Endodermal cell (in vitro differentiated cells): ENCODE measurements around the gene CLCN7. TPM values are rescaled to one million over a fixed set of nuclear protein-coding genes. Genes with fewer than 3 reads are reported as not detected.
"Not testable (repeated sequence)": the region's sequence is repeated elsewhere in the genome, so short reads cannot be mapped to it uniquely, and the experiment has no call there.

Experiments
- DNase-seq: peaks from one replicate; pipeline ENCODE4 v3.0.0-alpha.2; 2017
- H3K27ac ChIP-seq: 2 replicates; pipeline ENCODE4 v1.5.1; 2013; ENCODE audit warnings: mild to moderate bottlenecking, low read depth, low read length, moderate library complexity
- H3K27me3 ChIP-seq: 2 replicates; pipeline ENCODE4 v1.6.1; 2013; ENCODE audit warnings: mild to moderate bottlenecking, low read length, moderate library complexity; ENCODE audit not compliant: insufficient read depth, control insufficient read depth, poor library complexity, severe bottlenecking
- H3K36me3 ChIP-seq: 2 replicates; pipeline ENCODE4 v1.7.0; 2013; ENCODE audit warnings: mild to moderate bottlenecking, low read length, moderate library complexity; ENCODE audit not compliant: control insufficient read depth, insufficient read depth
- H3K4me1 ChIP-seq: one replicate; pipeline ENCODE4 v1.7.0; 2013; ENCODE audit warnings: low read length; ENCODE audit not compliant: control insufficient read depth, insufficient read depth
- H3K4me3 ChIP-seq: 2 replicates; pipeline ENCODE4 v1.5.1; 2013; ENCODE audit warnings: mild to moderate bottlenecking, low read length, moderate library complexity
- H3K9ac ChIP-seq: 2 replicates; pipeline ENCODE4 v1.6.1; 2013; ENCODE audit warnings: mild to moderate bottlenecking, low read length, moderate library complexity; ENCODE audit not compliant: poor library complexity, severe bottlenecking; ENCODE audit errors: extremely low read depth
- H3K9me3 ChIP-seq: 2 replicates; pipeline ENCODE4 v1.6.1; 2013; ENCODE audit warnings: mild to moderate bottlenecking, low read length, moderate library complexity; ENCODE audit not compliant: control insufficient read depth
- H3K27ac Mint-ChIP-seq: 2 replicates; pipeline ENCODE4 v1.8.0; 2020; ENCODE audit warnings: mixed read lengths
- H3K27me3 Mint-ChIP-seq: 2 replicates; pipeline ENCODE4 v1.8.0; 2021; ENCODE audit warnings: mild to moderate bottlenecking, mixed read lengths; ENCODE audit not compliant: insufficient read depth
- H3K36me3 Mint-ChIP-seq: 2 replicates; pipeline ENCODE4 v1.8.0; 2020; ENCODE audit warnings: low read depth, mixed read lengths
- H3K4me1 Mint-ChIP-seq: 2 replicates; pipeline ENCODE4 v1.8.0; 2020; ENCODE audit warnings: mixed read lengths
- H3K4me3 Mint-ChIP-seq: 2 replicates; pipeline ENCODE4 v1.8.0; 2020; ENCODE audit warnings: mild to moderate bottlenecking, moderate library complexity, mixed read lengths
- H3K9me3 Mint-ChIP-seq: 2 replicates; pipeline ENCODE4 v1.8.0; 2020; ENCODE audit warnings: mild to moderate bottlenecking, mixed read lengths
- WGBS, 2 experiments: methylation state at CpG; one replicate each; pipeline versions ENCODE4 v1.1.5 to v1.1.7; 2013; ENCODE audit warnings: missing lambda C conversion rate in 2 of 2, mixed read lengths in 1 of 2; ENCODE audit not compliant: insufficient coverage in 1 of 2, insufficient read length in 1 of 2; 5-methylcytosine and 5-hydroxymethylcytosine counted together
- total RNA-seq, 2 donors: library from RNA; stranded (reverse); fragmentation: NEBNext Ultra II Directional in 1 of 2; extraction: Animal tissue kit (Norgen Biotek cat#: 25700) in 1 of 2; gene quantifications; 2 replicates in 1 of 2; 3 replicates in 1 of 2; pipeline ENCODE4 v1.2.1, GENCODE V29; 2021
- TF ChIP-seq, protein P1 (sequence below): fragments of 200-600 bp; sonication (generic); conservative IDR thresholded peaks from 2 replicates; pipeline ENCODE4 v1.5.0; 2021; ENCODE audit warnings: antibody characterized with exemption, mild to moderate bottlenecking

The CLCN7 gene
- total RNA-seq, 2 donors from 2014 or later, result 94.4 to 96.7 TPM

DNA sequence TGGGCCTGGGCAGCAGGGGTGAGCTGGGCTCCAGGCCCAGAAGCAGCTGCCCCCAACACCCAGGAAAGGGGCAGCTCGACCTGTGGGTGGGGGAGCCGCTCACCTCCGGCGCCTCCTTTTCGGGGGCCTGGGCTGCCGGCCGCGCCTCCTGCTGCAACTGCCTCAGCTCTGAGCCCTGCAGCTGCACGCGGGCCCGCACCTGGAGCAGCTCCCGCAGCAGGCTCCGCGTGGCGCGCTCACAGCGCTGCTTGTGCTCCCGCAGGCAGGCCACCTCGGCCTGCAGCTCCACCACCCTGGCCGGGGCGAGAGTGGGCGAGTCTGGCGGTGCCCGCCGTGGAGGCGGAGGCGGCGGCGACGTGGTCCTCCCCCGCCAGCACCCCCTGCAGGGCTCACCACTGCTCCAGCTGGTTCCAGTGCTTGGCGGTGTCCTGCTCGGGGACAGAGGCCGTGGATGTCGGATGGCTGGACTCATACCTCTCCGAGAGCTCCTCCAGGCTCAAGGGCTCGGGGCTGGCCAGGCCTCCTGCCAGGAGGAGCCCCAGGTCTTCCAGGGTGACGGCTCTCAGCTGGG lies 31.3 kb downstream of the CLCN7 start:
- no peak overlapping the region for H3K9ac ChIP-seq
- H3K9me3 Mint-ChIP-seq, result no peaks in the 10 kb centered on the region

DNA sequence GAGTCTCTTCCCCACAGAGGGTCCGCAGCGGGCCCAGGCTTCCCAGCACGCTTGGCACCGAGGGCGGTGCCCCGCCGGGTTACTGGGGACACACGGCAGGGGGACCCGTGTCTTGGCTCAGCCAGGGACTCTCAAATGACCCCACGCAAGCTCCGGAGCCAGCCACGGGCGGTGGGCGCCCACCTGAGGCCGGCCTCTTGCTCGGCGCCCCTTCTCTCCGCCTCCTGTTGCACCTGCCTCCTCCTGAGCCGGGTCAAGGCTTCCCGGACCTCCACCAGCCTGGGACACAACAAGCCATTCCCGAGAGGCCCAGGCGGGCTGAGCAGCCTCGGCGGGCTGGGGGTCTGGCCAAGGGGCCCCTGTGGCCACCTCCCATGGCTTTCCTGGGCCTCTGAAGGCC lies 32.1 kb downstream of the CLCN7 start:
- Histone ChIP-seq H3K4me3 (no peak overlapping the region), H3K36me3 (no peaks in the 10 kb centered on the region), H3K4me1 (no peaks in the 10 kb centered on the region), H3K9ac (no peak overlapping the region), H3K27me3 (no peaks in the 10 kb centered on the region), H3K27ac (no peak overlapping the region), H3K9me3 (no peaks in the 10 kb centered on the region)
- WGBS, 2 experiments, result 91 to 92% methylated on average over 19 to 24 of the region's 24 CpGs
- H3K4me3 Mint-ChIP-seq, result no peak overlapping the region
- H3K36me3 Mint-ChIP-seq, result peaks cover under 1% of the 10 kb centered on the region
- H3K27me3 Mint-ChIP-seq, result no peaks in the 10 kb centered on the region
- H3K27ac Mint-ChIP-seq, result no peak overlapping the region
- TF ChIP-seq, protein P1, sequence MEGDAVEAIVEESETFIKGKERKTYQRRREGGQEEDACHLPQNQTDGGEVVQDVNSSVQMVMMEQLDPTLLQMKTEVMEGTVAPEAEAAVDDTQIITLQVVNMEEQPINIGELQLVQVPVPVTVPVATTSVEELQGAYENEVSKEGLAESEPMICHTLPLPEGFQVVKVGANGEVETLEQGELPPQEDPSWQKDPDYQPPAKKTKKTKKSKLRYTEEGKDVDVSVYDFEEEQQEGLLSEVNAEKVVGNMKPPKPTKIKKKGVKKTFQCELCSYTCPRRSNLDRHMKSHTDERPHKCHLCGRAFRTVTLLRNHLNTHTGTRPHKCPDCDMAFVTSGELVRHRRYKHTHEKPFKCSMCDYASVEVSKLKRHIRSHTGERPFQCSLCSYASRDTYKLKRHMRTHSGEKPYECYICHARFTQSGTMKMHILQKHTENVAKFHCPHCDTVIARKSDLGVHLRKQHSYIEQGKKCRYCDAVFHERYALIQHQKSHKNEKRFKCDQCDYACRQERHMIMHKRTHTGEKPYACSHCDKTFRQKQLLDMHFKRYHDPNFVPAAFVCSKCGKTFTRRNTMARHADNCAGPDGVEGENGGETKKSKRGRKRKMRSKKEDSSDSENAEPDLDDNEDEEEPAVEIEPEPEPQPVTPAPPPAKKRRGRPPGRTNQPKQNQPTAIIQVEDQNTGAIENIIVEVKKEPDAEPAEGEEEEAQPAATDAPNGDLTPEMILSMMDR, result no peak
- H3K9me3 Mint-ChIP-seq, result no peaks in the 10 kb centered on the region
- DNase-seq, result no peak
- no peaks in the 10 kb centered on the region for H3K4me1 Mint-ChIP-seq

More for the DNA sequence above, 31.3 kb downstream of the CLCN7 start:
- 89 to 92% methylated on average over 29 to 38 of the region's 38 CpGs for WGBS, 2 experiments
- Histone ChIP-seq H3K27ac (peak overlapping the region; percentile 24), H3K4me3 (no peak overlapping the region), H3K36me3 (no peaks in the 10 kb centered on the region), H3K4me1 (no peaks in the 10 kb centered on the region), H3K27me3 (no peaks in the 10 kb centered on the region), H3K9me3 (no peaks in the 10 kb centered on the region)
- no peak overlapping the region for H3K4me3 Mint-ChIP-seq
- DNase-seq, result no peak
- H3K27me3 Mint-ChIP-seq, result no peaks in the 10 kb centered on the region
- TF ChIP-seq, protein P1, result no peak
- peaks cover 8% of the 10 kb centered on the region for H3K36me3 Mint-ChIP-seq
- no peak overlapping the region for H3K27ac Mint-ChIP-seq
- H3K4me1 Mint-ChIP-seq, result no peaks in the 10 kb centered on the region

DNA sequence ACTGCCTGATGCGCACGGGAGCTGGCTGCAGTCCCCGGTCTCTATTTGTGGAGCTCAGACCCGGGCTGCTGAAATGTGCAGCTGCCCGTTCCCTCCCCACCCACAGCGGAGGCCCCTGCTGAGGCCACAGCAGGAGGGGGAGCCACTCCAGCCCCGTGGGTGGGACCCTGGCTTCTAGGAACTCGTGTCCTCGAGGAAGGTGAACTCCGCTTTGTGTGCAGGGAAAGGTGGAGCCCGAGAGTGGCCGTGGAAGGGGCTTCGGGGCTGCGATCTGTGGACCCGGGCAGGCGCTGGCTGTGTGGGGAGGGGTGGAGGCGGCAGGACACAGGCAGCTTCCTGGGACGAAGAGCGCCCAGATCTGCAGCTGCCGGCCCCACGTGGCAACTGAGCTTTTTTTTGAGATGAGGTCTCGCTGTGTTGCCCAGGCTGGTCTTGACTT lies 33.4 kb downstream of the CLCN7 start:
- Histone ChIP-seq H3K36me3 (no peaks in the 10 kb centered on the region), H3K9me3 (no peaks in the 10 kb centered on the region), H3K27ac (no peak overlapping the region), H3K4me1 (no peaks in the 10 kb centered on the region), H3K9ac (no peak overlapping the region), H3K4me3 (no peak overlapping the region), H3K27me3 (no peaks in the 10 kb centered on the region)
- 84 to 88% methylated on average over 18 to 22 of the region's 22 CpGs for WGBS, 2 experiments
- Mint-ChIP-seq H3K4me1 (no peaks in the 10 kb centered on the region), H3K36me3 (no peaks in the 10 kb centered on the region), H3K9me3 (no peaks in the 10 kb centered on the region), H3K27ac (no peak overlapping the region), H3K4me3 (no peak overlapping the region), H3K27me3 (no peaks in the 10 kb centered on the region)
- TF ChIP-seq, protein P1, result no peak
- no peak for DNase-seq

DNA sequence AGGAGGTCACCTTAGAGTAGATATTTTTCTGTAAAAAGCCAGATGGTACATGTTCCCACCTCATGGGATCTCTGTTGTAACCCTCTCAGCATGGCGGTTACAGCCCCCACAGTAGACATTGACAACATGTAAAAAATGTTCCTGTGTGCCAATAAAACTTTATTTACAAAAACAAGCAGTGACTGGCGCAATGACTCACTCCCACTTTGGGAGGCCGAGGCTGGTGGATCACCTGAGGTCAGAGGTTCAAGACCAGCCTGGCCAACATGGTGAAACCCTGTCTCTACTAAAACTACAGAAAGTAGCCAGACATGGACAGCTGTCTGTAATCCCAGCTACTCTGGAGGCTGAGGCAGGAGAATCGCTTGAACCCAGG lies 35.1 kb downstream of the CLCN7 start:
- not testable (repeated sequence) for H3K9me3 Mint-ChIP-seq, H3K27me3 ChIP-seq, H3K4me1 ChIP-seq, DNase-seq, H3K4me1 Mint-ChIP-seq, H3K9ac ChIP-seq, H3K9me3 ChIP-seq, H3K4me3 Mint-ChIP-seq, H3K27ac Mint-ChIP-seq, H3K36me3 Mint-ChIP-seq, H3K27ac ChIP-seq, H3K4me3 ChIP-seq, H3K36me3 ChIP-seq, H3K27me3 Mint-ChIP-seq
- WGBS, 2 experiments, result 90 to 94% methylated on average over 2 to 4 of the region's 4 CpGs
